Activated T-helper 1 cell treated with anti-CD3 and anti-CD28 coated beads, Interleukin-2, amount 50 U/mL, for 16 hours (primary cell): ENCODE data around the gene ABCA4.

Experiments
- DNase-seq, 2 donors: peaks; one replicate each; pipeline ENCODE4 v3.0.0-alpha.2; 2020; ENCODE audit warnings: low read depth in 1 of 2, low spot score in 1 of 2

Gene ABCA4

DNA sequence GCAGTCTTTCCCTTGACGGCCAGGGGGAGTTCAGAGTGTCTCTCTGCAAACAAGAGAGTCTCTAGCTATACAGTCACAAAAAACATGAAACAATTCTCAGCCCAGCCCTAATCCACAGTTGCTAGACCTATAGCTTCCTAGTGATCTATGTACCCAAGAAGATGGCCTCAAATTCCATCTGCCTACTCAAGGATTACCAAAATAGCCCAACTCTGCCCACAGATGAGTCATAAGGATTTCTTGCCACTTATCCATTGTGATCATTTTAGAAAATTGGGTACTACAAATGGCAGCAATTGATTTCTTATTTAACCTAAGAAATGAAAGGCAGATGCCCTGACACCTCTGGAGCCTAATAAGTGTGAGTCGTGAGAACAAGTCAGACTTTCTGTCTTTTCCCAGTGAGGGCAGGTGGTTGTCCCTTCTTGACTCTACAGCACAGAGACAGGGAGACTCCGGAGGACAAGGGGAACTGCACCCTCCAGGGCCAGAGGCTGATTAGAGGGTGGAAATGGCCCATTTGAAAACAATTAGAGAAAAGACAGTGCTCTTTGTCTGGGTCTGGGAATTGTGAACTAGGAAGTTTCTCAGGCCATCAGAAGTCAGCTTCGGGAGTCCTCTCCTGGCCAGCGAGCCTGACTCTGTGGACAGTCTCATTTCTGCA is 65.4 kb downstream of the ABCA4 start:
- no peak for DNase-seq

DNA sequence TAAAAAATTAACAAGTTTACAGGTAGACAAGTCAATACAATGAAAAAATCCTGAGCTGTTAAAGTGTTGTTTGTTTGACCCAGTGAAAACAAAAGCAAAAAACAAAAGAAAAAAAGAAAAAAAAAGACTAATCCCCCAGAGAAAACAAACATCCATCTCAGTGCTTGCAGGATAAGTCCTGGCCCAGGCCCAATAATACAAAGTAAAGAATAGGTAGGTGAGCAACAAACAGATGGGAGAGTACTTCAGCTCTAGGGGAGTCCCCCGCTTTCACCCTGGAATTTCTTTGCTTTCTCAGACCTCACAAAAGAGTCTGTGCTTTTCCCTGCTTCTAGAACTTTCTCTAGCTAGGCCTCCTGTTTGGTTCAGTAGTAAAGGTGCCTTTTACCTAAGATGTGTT is 70.3 kb downstream of the ABCA4 start:
- no peak for DNase-seq

DNA sequence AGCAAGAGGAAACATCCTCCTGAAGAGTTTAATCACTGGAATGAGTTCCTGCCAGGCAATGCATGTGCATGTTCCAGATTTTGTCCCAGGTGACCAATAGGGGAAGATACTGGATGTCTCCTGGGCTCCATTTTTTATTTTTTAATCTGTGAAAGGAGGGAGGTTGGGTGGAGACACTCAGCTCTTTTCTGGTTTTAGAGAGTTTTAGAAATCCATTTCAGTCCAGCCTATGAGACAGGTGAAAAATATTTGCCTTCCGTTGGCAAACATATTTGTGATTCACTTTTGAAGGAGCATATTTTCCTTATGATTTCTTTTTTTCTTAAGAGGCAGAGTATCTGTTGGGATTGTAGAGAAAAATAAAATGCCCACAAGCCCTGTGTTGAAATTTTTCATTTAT is 70.7 kb downstream of the ABCA4 start:
- DNase-seq = no peak

DNA sequence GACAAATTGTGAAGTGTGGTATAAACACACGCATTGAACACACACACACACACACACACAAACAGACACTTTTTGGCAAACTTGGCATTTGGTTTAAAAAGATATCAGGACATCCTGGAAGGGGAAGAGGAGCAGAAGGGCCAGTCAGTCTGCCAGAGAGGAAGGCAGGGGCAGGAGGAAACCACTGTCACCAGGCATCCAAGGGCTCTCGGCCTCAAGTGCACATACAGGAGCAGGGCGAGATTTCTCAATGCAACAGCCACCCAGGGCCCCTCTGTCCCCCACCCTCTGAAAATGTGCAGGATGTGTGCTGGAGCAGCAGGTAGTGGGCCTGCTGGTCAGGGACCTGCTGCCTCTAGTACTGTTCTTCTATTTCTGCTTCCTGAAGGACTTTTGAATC is 71.2 kb downstream of the ABCA4 start:
- DNase-seq = no peak

DNA sequence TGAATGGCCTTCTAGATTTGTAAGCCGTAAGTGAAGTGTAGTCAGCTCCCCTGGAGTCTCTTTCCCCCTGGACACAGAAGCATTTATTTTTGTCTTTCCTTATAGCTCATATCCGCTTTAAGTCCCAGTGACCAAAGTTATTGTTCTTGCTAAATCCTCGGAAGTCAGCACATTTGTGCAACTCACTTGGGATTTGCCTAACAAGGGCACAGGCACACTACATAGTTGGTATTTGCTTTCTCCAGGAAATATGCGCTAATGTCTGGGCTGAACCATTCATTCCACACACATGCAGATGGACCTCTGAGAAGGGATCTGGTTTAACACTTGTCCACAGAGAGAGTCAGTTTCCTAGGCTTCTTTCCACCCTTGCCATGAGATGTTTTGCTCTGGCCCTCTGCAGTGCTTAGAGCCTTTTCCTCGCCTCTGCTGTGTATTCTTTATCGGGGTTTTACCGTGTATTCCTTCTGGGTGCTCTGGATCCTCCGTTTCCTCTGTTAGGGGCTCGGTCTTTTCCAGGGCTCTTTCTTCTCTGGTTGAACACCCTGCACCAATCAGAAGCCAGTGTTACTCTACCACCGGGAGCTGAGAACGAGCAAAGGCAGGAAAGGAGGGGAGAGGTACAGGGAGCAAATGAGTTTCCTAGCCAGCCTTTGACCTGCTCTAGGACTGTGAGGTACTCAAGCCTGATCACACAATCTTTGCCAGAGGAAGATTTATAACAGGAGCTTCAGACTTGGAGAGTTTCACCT is 72.4 kb downstream of the ABCA4 start:
- DNase-seq = no peak

DNA sequence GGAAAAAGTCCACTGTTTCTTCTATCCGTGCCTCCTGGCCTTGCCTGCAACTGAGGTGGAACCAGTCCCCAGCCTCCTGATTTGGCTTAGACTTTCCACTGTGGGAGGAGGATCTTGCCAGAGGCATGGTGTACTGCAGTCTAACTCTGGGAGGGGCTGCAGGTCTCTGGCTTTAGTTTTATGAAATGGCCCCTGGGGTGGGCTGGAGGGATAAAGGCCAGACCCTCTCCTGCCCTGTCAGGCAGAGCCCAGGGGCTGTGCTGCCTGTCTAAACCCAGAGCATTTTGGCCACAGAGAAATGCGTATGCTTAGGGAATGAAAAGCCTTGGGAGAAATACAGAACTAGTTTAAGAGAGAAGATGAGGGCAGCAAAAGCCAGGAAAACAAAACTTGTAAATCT is 73.0 kb downstream of the ABCA4 start:
- DNase-seq = no peak

DNA sequence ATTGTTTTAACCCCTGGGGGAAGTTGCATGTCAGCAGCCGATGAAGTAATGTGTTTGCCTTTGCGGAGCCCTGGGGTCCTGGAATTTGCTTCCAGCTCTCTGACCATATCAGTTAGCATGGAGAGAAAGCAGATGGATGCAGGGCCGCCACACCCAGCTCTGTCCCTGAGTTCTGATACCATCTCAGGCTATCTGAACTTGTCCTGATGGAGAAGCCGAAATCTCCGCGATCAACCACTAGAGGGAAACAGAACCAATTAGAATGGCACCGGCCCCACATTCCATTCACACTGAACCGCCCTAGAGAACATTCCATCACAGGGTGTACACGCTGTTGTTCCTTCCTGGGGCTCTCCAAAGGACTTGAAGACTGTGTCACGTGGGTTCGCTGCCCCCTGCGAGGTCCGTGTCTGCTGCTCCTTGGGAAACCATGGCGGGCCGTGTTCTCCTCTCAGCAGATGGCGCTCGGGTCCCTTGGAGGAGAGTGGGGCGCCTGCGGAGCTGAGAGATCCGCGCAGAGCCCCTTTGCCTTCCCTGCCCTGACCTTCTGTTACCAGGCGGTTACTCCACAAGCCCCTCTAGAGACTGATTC is 75.4 kb downstream of the ABCA4 start:
- DNase-seq = no peak

DNA sequence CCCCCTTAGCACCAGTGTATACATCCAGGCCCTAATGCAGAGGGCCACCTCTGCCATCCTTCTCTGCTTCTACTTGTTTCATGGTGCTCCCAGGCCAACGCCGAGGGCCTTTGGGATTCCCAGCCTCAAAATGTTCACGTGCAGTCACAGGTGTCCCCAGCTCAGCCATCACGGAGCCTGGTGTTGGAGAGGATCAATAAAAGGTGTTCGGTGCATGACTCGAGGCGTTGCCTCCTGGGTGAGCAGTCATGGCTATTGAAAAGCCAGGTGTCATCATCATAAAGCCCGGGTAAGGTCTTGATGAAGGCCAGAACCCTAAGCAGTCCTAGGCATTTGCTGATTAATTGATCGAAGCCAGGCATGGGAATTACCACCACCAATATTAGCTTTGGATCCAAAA is 76.1 kb downstream of the ABCA4 start:
- no peak for DNase-seq

DNA sequence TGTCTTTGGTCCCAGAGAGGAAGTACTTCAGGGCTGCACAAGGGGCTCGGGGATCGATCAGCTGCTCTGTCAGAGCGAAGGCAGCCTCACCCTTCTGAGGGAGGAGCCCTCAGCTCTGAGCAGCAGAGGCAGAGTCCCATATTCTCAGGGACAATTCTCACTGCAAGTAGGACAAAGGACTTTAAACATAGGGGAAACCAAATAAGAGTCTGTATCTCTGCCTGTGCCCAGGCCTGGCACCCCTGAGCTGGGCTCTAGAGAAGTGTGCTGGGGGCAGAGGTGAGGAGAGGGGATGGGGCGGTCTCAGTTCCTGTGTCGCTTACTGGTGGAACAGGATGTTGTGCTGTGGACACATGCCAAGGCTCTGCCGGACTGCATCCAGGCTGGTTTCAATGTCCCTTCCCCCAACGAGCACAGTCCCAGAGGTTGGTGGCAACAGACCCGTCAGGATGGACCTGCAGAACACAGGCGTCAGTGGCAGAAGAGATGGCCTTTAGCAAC is 76.6 kb downstream of the ABCA4 start:
- DNase-seq = no peak

DNA sequence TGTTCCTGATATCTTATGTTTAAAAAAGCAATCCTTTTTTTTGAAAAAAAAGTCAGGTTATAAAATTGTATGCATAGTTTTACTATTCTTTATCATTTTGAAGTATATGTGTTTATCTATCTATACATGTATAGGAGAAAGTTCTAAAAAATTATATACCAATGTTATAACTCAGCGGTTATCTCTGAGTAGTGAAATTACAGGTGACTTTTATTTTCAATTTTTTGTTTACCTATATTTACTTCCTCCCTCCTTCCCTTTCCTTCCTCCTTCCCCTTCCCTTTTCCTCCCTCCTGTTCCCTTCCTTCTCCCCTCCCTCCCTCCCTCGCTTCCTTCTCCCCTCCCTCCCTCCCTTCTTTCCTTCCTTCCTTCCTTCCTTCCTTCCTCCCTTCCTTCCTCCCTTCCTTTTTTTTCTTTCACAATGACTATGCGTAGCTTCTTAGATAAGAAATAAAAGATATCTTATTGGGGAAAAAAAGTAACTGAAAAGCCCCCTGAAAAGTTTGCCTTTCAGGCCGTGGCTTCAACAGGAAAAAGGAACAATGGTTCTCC is 77.1 kb downstream of the ABCA4 start:
- DNase-seq = no peak

DNA sequence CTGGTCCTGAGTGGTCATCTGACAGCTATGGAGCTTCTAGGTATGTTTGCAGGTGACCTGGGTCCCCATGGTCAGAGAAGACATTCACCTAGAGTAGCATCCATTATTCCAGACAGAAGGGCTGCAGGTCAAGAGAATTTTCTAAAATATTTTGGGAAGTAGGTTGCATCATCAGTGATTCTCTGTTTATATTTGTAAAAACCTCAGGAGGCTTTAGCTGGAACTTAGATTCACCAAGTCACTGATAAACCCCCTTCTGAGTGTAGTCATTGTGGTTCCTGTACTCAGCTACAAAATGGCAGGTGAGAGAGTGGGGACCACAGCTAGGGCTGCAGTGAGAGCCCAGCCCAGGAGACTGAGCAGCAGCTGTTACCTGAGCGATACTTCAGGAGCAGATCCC is 78.6 kb downstream of the ABCA4 start:
- no peak for DNase-seq

DNA sequence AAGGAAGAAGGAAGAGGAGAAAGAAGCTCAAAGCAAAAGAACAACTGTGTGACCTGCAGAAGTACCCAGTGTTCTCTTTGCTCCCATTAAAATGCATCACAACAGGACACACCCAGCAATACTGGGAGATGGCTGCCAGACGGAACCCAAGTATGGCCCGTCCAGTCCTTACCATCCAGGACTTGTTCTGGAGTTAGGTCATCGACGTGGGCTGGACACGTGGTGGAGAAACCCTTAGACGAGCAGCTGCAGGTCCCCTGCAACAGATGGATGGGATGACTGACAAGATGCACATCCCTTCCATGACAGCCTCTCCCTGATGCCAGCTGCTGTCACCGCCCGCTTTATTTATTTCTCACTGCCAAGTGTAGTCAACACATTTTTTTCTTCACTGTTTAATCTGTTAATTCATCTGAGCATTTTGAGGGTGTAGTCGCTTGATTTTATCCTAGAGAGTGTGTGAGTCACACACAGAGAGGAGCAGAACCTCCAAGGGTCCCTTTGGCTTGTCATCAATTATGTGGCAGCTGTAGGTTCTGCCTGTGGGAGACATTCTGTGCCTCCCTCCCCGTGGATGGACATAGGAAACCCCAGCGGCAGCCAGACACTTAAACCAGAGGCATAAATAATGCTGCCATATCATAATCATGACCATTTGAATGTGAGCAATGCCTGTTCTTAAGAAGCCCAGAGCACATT is 80.9 kb downstream of the ABCA4 start:
- no peak for DNase-seq

DNA sequence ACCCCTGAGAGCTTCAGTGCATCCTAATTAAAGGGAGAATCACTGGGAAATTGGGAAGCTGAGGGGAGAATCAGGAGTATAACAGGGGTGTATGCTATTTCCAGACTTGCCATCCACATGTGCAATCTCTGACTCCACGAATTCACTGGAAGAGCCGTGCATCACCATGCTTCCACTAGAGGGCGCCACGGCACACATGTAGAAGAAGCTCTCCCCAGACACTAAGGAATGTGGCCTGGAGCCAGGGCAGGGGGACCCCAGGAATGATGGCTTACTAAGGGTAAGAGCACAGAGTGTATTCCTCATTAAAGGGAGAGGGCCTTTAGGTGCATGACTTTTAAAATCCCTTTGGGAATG is 81.5 kb downstream of the ABCA4 start:
- DNase-seq = peak; percentile 12 to 14

DNA sequence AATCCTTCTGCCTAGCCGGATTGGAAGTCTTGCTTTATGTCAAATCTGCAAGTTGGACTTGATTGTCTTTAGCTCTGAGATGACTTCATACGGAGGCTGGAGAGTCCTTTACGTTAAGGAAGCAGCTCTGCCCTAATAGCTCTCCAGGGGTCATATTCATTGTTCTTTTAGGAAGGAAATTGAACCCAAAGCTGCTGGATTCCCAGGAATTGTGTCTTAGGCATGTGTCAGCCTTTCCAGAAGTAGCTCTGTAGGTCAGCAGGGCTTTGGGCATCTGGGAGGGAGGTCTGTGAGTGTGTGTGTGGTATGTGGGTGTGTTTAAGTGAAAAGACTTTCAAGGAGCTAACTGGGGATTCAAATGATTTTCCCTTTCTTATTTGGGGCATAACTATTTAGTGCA is 82.4 kb downstream of the ABCA4 start:
- no peak for DNase-seq

DNA sequence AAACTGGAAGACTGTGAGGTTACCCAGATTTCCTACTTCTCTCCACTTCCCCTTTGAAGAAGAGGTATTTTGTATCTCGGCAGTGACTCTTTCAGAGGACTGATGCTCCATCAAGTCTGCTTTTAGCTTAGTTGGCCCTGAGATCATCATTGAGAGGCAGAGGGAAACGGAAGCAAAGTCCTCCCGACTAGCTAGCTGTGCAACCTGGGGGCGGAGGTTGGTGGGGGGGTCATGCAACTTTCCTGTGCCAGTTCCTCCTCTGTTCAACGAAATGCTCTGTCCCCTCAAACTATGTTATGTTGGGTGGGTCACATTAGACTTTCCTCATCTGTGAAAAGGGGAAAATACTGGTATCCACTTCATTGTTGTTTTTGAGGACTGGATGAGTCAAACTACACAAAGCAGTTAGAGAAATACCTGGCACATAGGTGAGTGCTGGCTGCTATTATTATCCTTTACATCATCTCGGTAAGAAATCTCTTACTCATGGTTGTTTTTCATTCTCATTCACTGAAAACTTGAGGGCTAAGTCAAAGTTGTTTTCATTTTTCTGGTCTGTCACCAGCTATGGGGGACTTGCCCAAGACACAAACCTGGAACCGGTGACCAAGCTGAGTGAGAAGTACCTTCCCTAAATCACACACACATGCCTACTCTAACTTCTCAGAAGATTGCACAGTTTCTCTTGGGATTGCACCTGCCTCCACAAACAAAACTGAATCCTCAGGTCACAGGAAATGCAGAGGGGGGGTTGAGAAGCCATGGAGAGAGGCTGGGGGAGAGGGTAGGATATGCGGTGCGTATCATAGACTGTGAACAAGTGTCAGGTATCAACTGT is 83.3 kb downstream of the ABCA4 start:
- no peak for DNase-seq

DNA sequence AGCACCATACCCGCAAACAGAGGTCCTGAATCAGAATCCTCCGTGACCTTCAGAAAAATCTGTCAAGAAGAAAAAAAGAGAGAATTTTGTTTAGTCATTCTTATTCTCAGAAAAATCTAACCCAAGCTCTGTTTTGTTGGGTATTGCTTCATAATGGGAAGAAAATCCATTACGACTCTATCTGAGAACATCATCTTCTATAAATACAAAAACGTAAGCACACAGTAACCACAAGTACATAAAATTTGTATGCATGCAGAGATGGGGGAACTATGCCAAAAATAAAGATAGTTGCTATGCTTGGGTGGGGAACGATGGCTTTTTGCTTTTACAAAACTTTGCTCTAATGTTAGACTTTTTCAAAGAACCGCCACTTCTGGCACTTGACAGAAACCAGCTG is 84.2 kb downstream of the ABCA4 start:
- no peak for DNase-seq

DNA sequence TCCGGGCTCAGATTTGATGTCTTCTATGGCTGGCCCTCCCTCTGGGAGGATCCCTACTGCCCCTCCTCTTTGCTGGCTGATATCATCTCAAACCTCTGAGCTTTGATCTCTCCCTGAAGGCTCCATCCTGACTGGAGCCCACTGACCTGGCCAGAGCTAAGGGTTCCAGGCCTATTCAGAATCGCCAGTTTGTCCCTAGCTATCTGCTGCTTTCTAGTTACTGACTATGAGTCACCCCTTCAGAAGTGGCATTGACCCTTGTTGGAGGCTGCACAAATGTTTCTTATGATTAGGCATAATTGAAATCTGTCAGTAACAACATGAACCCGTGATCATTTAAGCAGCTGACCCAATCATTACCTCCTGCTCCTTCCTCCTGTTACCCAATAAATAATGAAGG is 87.1 kb downstream of the ABCA4 start:
- DNase-seq = no peak

DNA sequence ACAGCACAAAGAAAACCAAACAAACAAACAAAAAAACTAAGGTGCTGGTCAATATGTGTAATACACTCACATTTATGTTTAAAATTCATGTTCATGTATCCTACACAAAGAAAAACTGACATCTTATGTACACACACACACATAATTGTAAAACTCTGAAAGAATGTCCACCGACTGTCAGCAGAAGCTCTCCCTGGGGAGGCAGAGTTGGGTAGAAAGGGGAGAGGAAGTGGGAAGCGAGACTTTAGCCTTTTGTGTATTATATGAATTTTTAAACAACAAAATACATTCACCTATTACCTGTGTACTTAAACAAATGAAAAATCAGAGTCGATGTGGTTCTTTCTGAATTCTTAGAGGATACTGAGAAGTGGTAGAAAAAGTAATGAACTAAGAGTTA is 88.3 kb downstream of the ABCA4 start:
- no peak for DNase-seq

DNA sequence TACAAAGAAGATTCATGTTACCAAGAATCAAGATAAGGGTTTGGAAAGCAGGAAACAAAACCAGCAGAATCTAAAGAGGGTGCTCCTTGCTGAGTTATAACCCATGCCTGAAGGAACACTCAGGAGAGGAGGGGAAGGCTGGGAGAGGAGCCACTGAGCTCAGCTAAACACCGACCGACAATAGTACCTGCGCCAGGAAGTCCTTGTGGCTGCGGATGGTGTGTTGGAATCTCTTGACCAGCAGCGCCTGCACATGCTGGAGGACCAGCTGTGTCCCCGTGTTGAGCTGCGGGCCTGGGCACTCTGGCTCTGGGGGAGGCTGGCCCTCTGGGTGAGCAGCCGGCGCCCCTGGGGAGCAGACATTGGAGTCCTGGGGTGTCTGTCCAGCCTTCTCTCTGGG is 89.4 kb downstream of the ABCA4 start:
- DNase-seq = no peak

DNA sequence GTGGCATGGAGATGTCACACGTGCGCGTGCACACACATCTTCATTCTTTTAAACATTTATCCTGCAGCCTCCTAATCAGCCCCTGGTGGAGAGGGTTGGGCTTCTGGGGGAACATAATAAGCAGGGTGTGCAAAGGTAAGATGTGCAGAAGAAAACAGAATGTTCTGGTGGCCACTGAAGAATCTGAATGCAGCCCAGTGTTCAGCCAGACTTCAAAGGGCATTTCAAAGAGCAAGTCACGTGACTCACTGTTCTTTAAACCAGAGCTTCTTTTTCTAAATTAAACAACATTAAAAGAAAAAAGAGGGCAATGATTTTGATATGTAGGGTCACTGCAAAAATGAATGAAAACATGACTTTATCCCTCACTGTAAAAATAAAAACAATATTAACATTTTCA is 89.8 kb downstream of the ABCA4 start:
- DNase-seq = no peak
